Measurements from ENCODE around the gene MARK2.

MARK2 gene

GRCh38 chr11:63922673-63923192, 83.8 kb downstream of the MARK2 start:
- DNase-seq (ENCODE audit: low read depth, low spot score): no peak

DNA sequence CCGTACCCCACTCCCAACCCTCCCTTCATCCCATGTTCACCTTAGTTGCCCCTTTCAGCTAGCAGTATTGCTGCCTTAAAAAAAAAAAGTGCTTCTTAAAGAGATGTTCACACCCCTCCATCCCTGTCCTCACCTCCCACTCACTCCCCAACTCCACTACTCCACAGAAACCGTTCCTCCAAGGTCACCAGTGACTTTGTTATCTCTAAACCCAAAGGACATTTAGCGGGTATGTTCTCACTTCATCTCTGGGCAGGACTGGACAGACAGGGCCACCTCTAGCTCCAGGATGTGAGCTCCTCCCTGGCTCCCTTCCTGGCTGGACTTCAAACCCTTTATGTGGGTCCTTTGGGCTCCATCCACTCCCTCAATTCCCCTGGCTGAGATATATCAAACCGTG, 84.4 kb downstream of the MARK2 start:
- no peak for DNase-seq (ENCODE audit: low read depth, low spot score)

GRCh38 chr11:63929616-63930015, 90.7 kb downstream of the MARK2 start:
- DNase-seq (ENCODE audit: low read depth, low spot score): no peak

- DNase-seq (ENCODE audit: low read depth, low spot score): no peak
These were observed 92.1 kb downstream of the MARK2 start for GRCh38 chr11:63931045-63931444.

- no peak for DNase-seq (ENCODE audit: low read depth, low spot score)
These were observed 93.0 kb downstream of the MARK2 start for GRCh38 chr11:63931876-63932275.

GRCh38 chr11:63933459-63933858, 94.5 kb downstream of the MARK2 start:
- no peak for DNase-seq (ENCODE audit: low read depth, low spot score)

GRCh38 chr11:63937713-63938478, 99.0 kb downstream of the MARK2 start:
- DNase-seq (ENCODE audit: low read depth, low spot score): no peak

- peak; percentile 71 for DNase-seq (ENCODE audit: low read depth, low spot score)
These were observed 99.8 kb downstream of the MARK2 start, which contains the start of gene NAA40 for GRCh38 chr11:63938479-63939396. NAA40 (plus strand) TSS chr11:63939002; CDS start chr11:63939097, 95 bp downstream.

DNA sequence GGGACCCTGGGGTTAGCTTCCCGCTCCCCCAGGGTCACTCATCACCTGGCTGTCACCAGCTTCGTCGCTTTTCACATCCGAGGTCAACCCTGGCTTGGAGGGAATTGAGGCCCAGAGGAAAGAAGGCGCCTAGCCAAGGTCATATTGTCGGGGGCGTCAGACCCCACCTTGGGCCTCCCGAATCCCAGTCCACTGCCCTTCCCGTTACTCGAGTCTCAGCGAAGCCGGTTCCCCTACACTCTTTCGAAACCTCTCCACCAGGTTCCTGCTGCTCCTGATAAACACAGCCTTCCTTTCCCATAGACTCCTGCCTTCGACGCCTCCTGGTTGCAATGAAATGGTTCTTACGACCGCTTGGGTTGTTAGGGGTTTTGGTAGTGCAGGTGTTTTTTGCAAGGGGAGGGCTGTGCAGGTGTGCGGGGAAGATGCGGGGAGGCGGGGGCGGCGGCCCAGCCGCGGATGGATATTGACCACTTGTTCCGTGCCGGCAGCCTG, 100.5 kb downstream of the MARK2 start:
- DNase-seq (ENCODE audit: low read depth, low spot score): no peak

DNA sequence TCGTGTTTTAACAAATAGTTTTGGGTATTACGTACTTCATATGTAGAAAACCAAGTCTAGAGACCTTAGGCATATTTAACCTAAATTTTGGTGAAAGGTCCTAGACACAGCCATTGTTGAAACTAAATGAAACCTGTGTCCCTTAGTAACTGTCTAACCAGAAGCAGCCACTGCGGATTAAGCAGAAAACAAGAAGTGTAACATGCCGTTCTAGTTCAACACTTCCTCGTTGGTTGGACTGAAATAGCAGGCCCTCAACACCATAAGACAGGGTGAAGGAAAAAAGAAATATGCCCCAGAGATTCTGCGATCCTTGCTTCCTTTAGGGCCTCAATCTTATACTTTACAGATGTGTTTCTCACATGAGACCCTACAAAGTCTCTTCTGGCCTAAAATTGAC, 101.9 kb downstream of the MARK2 start:
- no peak for DNase-seq (ENCODE audit: low read depth, low spot score)

GRCh38 chr11:63941901-63942300, 103.0 kb downstream of the MARK2 start:
- DNase-seq (ENCODE audit: low read depth, low spot score): no peak

DNA sequence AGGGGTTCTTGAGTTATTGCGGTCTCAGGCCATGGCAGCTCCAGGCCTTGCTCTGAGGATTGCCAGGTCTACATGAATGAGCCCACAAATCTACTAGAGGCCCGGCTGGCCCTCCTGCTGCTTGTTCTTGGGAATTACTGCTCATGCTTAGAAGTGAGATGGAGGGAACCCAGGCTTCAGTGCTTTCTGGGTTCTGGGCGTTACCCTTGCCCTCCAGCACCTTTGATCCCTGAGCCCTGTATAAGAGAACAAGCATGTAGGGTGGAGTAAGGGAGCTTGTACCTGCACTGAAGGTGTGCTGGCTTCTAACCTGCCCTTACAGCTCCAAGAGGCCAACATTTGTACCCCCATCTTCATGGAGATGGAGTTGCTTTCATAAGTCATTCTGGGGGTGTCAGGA, 103.9 kb downstream of the MARK2 start:
- DNase-seq (ENCODE audit: low read depth, low spot score): no peak

GRCh38 chr11:63944987-63945386, 106.1 kb downstream of the MARK2 start:
- DNase-seq (ENCODE audit: low read depth, low spot score): no peak

GRCh38 chr11:63945477-63946163, 106.7 kb downstream of the MARK2 start:
- DNase-seq (ENCODE audit: low read depth, low spot score): no peak

DNA sequence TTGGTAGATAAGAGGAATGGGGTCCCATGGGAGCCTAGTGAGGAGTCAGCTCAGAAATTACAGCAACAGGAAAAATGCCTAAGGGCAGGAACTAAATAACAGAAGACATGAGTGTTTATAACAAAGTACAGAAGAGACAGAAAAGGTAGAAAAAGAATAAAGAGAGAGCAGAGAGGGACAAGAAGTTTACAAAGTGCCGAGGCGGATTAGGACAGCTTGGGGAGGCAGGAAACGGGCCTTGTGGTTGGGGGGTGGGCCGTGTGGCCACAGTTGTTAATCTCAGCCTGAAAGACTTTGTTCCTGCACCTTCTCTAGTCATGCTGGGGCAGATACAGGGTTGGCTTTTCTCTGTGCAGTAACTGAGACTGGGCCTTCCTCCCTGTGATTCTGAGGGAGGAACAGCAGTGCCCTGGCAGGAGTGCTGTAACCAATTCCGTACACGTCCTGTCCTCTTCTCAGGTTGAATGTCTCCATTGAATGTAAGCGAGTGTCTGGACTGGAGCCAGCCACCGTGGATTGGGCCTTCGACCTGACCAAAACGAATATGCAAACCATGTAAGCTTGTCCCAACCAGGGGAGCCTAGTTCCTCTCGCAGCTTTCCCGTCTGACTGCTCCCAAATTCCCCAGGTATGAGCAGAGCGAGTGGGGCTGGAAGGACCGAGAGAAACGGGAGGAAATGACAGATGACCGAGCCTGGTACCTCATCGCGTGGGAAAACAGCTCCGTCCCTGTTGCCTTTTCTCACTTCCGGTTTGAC, 113.0 kb downstream of the MARK2 start:
- DNase-seq (ENCODE audit: low read depth, low spot score): no peak

GRCh38 chr11:63952570-63952969, 113.7 kb downstream of the MARK2 start:
- DNase-seq (ENCODE audit: low read depth, low spot score): no peak

- DNase-seq (ENCODE audit: low read depth, low spot score): no peak
These were observed 119.1 kb downstream of the MARK2 start for GRCh38 chr11:63958008-63958407.

Data from smooth muscle cell of the brain vasculature (primary cell).